ENCODE results near the gene SMC1B. TPM values are rescaled to one million over a fixed set of nuclear protein-coding genes. Genes with fewer than 3 reads are reported as not detected.

The SMC1B gene
- total RNA-seq, 4 donors from 2014 or later = 0.35 TPM; not detected in 3

GRCh38 chr22:45334528-45334927, 78.9 kb downstream of the SMC1B start:
- Histone ChIP-seq H3K4me3 (no peak overlapping the region), H3K27ac (no peak overlapping the region), H3K4me1 (no peaks in the 10 kb centered on the region), H3K36me3 (no peaks in the 10 kb centered on the region), H3K9me3 (no peaks in the 10 kb centered on the region), H3K27me3 (no peaks in the 10 kb centered on the region)
- intact Hi-C loops (cut with DNase I; ENCODE audit: low total_unique reads) = no loop called here
- DNase-seq = no peak
- TF ChIP-seq POLR2A (IDR thresholded peaks at IDR 0.05) (no peak), CTCF (IDR thresholded peaks at IDR 0.05) (no peak)

GRCh38 chr22:45334068-45334467, 79.3 kb downstream of the SMC1B start:
- no peak for DNase-seq
- Histone ChIP-seq H3K27ac (no peak overlapping the region), H3K4me1 (no peaks in the 10 kb centered on the region), H3K4me3 (no peak overlapping the region), H3K27me3 (no peaks in the 10 kb centered on the region), H3K36me3 (no peaks in the 10 kb centered on the region), H3K9me3 (no peaks in the 10 kb centered on the region)
- intact Hi-C loops (cut with DNase I; ENCODE audit: low total_unique reads) = no loop called here
- no peak for TF ChIP-seq POLR2A (IDR thresholded peaks at IDR 0.05)
- no peak for TF ChIP-seq CTCF (IDR thresholded peaks at IDR 0.05)

GRCh38 chr22:45332001-45332400, 81.4 kb downstream of the SMC1B start:
- intact Hi-C loops (cut with DNase I; ENCODE audit: low total_unique reads) = no loop called here
- H3K36me3 ChIP-seq = no peaks in the 10 kb centered on the region

GRCh38 chr22:45331486-45331885, 81.9 kb downstream of the SMC1B start:
- no peaks in the 10 kb centered on the region for H3K36me3 ChIP-seq
- TF ChIP-seq POLR2A (IDR thresholded peaks at IDR 0.05) (no peak), CTCF (IDR thresholded peaks at IDR 0.05) (no peak)
- H3K4me1 ChIP-seq = no peaks in the 10 kb centered on the region
- intact Hi-C loops (cut with DNase I; ENCODE audit: low total_unique reads) = no loop called here
- H3K27me3 ChIP-seq = no peaks in the 10 kb centered on the region
- H3K9me3 ChIP-seq = no peaks in the 10 kb centered on the region
- no peak overlapping the region for H3K4me3 ChIP-seq
- DNase-seq = no peak
- H3K27ac ChIP-seq = no peak overlapping the region

More at GRCh38 chr22:45332001-45332400, 81.4 kb downstream of the SMC1B start:
- TF ChIP-seq CTCF (IDR thresholded peaks at IDR 0.05) (no peak), POLR2A (IDR thresholded peaks at IDR 0.05) (no peak)
- H3K27me3 ChIP-seq = no peaks in the 10 kb centered on the region
- DNase-seq = no peak
- no peak overlapping the region for H3K27ac ChIP-seq
- no peak overlapping the region for H3K4me3 ChIP-seq
- H3K9me3 ChIP-seq = no peaks in the 10 kb centered on the region
- no peaks in the 10 kb centered on the region for H3K4me1 ChIP-seq

- intact Hi-C loops (cut with DNase I; ENCODE audit: low total_unique reads) = no loop called here
- Histone ChIP-seq H3K27ac (no peak overlapping the region), H3K4me3 (no peak overlapping the region), H3K27me3 (no peaks in the 10 kb centered on the region), H3K9me3 (no peaks in the 10 kb centered on the region), H3K4me1 (no peaks in the 10 kb centered on the region), H3K36me3 (no peaks in the 10 kb centered on the region)
- no peak for TF ChIP-seq CTCF (IDR thresholded peaks at IDR 0.05)
- TF ChIP-seq POLR2A (IDR thresholded peaks at IDR 0.05) = no peak
- no peak for DNase-seq
Measured at GRCh38 chr22:45330548-45330947, 82.9 kb downstream of the SMC1B start.

Data from uterus (tissue), 4 donors.